ENCODE results near the gene PPM1G. TPM values are rescaled to one million over a fixed set of nuclear protein-coding genes. Genes with fewer than 3 reads are reported as not detected.

PPM1G gene
- polyA plus RNA-seq, 1 of the 3 experiments (the other 2 are of a cell fraction): 113 TPM

DNA sequence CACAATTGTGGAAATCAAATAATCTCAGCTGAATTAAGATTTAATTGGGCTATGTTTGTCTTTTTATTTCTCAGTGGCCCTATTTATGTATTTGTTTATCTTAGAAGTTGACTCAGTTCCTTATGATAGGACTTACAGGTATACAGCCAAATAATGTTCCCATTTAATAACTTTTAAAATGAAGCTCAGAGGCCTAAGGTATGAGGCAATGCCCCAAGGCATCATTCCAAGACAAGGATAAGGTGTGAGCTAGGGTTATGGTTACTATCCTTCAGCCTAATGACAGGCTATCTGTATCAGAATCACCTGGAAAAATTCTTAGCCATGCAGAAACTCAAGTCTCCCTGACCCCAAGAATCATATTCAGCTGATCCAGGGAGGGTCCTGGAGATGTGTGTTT, 11.6 kb upstream of the PPM1G start:
- Histone ChIP-seq H3K27ac (ENCODE audit: low read depth in 2 of 2, low read length in 1 of 2) (no peak overlapping the region), H3K4me2 (no peak overlapping the region), H2AFZ (ENCODE audit: low read depth) (no peak overlapping the region), H3K9ac (no peak overlapping the region), H3K4me3 (ENCODE audit: low read depth in 2 of 2, low read length in 1 of 2) (no peak overlapping the region), H3K9me3 (no peaks in the 10 kb centered on the region), H3K9me2 (no peaks in the 10 kb centered on the region), H3K4me1 (ENCODE audit: control insufficient read depth in 1 of 2, insufficient read depth in 2 of 2, low read depth in 1 of 2, low read length in 1 of 2) (no peaks in the 10 kb centered on the region), H3K79me2 (ENCODE audit: insufficient read depth) (no peaks in the 10 kb centered on the region), H3K27me3 (ENCODE audit: insufficient read depth) (no peaks in the 10 kb centered on the region), H3F3A (replicated peaks; ENCODE audit: insufficient read depth) (no peaks in the 10 kb centered on the region), H3K36me3 (replicated peaks in 1 of 2; ENCODE audit: control insufficient read depth in 1 of 2, insufficient read depth in 2 of 2, low read length in 1 of 2) (no peaks in the 10 kb centered on the region), H4K20me1 (ENCODE audit: insufficient read depth) (no peaks in the 10 kb centered on the region)
- TF ChIP-seq RCOR1 (IDR thresholded peaks at IDR 0.05; ENCODE audit: low read length) (no peak), TEAD4 (IDR thresholded peaks at IDR 0.05; ENCODE audit: borderline replicate concordance, insufficient read depth) (no peak), SMC3 (IDR thresholded peaks at IDR 0.05; ENCODE audit: low read depth, low read length) (no peak)
- TF ChIP-seq, protein P1, sequence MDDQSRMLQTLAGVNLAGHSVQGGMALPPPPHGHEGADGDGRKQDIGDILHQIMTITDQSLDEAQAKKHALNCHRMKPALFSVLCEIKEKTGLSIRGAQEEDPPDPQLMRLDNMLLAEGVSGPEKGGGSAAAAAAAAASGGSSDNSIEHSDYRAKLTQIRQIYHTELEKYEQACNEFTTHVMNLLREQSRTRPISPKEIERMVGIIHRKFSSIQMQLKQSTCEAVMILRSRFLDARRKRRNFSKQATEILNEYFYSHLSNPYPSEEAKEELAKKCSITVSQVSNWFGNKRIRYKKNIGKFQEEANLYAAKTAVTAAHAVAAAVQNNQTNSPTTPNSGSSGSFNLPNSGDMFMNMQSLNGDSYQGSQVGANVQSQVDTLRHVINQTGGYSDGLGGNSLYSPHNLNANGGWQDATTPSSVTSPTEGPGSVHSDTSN (IDR thresholded peaks at IDR 0.05): no peak
- TF ChIP-seq, protein P2, sequence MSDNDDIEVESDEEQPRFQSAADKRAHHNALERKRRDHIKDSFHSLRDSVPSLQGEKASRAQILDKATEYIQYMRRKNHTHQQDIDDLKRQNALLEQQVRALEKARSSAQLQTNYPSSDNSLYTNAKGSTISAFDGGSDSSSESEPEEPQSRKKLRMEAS (IDR thresholded peaks at IDR 0.05; ENCODE audit: low read depth): no peak
- TF ChIP-seq, protein P3, sequence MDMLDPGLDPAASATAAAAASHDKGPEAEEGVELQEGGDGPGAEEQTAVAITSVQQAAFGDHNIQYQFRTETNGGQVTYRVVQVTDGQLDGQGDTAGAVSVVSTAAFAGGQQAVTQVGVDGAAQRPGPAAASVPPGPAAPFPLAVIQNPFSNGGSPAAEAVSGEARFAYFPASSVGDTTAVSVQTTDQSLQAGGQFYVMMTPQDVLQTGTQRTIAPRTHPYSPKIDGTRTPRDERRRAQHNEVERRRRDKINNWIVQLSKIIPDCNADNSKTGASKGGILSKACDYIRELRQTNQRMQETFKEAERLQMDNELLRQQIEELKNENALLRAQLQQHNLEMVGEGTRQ (IDR thresholded peaks at IDR 0.05; ENCODE audit: borderline replicate concordance, low read depth, low read length): no peak
- TF ChIP-seq, protein P4, sequence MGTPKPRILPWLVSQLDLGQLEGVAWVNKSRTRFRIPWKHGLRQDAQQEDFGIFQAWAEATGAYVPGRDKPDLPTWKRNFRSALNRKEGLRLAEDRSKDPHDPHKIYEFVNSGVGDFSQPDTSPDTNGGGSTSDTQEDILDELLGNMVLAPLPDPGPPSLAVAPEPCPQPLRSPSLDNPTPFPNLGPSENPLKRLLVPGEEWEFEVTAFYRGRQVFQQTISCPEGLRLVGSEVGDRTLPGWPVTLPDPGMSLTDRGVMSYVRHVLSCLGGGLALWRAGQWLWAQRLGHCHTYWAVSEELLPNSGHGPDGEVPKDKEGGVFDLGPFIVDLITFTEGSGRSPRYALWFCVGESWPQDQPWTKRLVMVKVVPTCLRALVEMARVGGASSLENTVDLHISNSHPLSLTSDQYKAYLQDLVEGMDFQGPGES (IDR thresholded peaks at IDR 0.05; ENCODE audit: low read depth, low read length): no peak
- TF ChIP-seq, protein P5, sequence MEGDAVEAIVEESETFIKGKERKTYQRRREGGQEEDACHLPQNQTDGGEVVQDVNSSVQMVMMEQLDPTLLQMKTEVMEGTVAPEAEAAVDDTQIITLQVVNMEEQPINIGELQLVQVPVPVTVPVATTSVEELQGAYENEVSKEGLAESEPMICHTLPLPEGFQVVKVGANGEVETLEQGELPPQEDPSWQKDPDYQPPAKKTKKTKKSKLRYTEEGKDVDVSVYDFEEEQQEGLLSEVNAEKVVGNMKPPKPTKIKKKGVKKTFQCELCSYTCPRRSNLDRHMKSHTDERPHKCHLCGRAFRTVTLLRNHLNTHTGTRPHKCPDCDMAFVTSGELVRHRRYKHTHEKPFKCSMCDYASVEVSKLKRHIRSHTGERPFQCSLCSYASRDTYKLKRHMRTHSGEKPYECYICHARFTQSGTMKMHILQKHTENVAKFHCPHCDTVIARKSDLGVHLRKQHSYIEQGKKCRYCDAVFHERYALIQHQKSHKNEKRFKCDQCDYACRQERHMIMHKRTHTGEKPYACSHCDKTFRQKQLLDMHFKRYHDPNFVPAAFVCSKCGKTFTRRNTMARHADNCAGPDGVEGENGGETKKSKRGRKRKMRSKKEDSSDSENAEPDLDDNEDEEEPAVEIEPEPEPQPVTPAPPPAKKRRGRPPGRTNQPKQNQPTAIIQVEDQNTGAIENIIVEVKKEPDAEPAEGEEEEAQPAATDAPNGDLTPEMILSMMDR (IDR thresholded peaks at IDR 0.05): no peak
- TF ChIP-seq, protein P6, sequence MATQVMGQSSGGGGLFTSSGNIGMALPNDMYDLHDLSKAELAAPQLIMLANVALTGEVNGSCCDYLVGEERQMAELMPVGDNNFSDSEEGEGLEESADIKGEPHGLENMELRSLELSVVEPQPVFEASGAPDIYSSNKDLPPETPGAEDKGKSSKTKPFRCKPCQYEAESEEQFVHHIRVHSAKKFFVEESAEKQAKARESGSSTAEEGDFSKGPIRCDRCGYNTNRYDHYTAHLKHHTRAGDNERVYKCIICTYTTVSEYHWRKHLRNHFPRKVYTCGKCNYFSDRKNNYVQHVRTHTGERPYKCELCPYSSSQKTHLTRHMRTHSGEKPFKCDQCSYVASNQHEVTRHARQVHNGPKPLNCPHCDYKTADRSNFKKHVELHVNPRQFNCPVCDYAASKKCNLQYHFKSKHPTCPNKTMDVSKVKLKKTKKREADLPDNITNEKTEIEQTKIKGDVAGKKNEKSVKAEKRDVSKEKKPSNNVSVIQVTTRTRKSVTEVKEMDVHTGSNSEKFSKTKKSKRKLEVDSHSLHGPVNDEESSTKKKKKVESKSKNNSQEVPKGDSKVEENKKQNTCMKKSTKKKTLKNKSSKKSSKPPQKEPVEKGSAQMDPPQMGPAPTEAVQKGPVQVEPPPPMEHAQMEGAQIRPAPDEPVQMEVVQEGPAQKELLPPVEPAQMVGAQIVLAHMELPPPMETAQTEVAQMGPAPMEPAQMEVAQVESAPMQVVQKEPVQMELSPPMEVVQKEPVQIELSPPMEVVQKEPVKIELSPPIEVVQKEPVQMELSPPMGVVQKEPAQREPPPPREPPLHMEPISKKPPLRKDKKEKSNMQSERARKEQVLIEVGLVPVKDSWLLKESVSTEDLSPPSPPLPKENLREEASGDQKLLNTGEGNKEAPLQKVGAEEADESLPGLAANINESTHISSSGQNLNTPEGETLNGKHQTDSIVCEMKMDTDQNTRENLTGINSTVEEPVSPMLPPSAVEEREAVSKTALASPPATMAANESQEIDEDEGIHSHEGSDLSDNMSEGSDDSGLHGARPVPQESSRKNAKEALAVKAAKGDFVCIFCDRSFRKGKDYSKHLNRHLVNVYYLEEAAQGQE (IDR thresholded peaks at IDR 0.05; ENCODE audit: low read depth, low read length): no peak
- no peak for DNase-seq
- ChIA-PET CTCF (interaction anchor here (0.7 to 2.6 kb wide), 4 partner anchors 9 to 263 kb away, joined by 3 to 8 read pairs (median 4); partner anchors contain the start of gene PPM1G), POLR2A (interaction anchor here (1.5 kb wide), 1 partner anchor 12 kb away, joined by 5 read pairs; the partner anchor contains the start of gene PPM1G)
